DOHH2 (cell line): Measurements from ENCODE around the gene NMT2.

Experiments
- H3F3A ChIP-seq: fragments of 200-600 bp; sonication (generic), shearing (Covaris generic); 2 replicates; pipeline ENCODE4 v1.6.0; 2016; ENCODE audit warnings: antibody characterized with exemption, mild to moderate bottlenecking; ENCODE audit not compliant: control insufficient read depth, insufficient read depth
- H3K27ac ChIP-seq: fragments of 200-600 bp; sonication (generic); 2 replicates; pipeline ENCODE4 v1.5.1; 2014; ENCODE audit warnings: low read depth, mild to moderate bottlenecking, low read length, moderate library complexity
- H3K27me3 ChIP-seq: fragments of 200-600 bp; sonication (generic); 2 replicates; pipeline ENCODE4 v1.6.1; 2014; ENCODE audit warnings: mild to moderate bottlenecking, low read length, mixed read lengths; ENCODE audit not compliant: control insufficient read depth
- H3K36me3 ChIP-seq: fragments of 200-600 bp; sonication (generic); 2 replicates; pipeline ENCODE4 v1.6.1; 2014; ENCODE audit warnings: mild to moderate bottlenecking, low read length, moderate library complexity, mixed read lengths; ENCODE audit not compliant: control insufficient read depth
- H3K4me1 ChIP-seq: fragments of 200-600 bp; sonication (generic); 2 replicates; pipeline ENCODE4 v1.6.1; 2014; ENCODE audit warnings: mild to moderate bottlenecking, low read length, mixed read lengths; ENCODE audit not compliant: control insufficient read depth
- H3K4me2 ChIP-seq: fragments of 200-600 bp; sonication (generic); 2 replicates; pipeline ENCODE4 v1.6.0; 2014; ENCODE audit warnings: mild to moderate bottlenecking, low read length, moderate library complexity
- H3K4me3 ChIP-seq: fragments of 200-600 bp; sonication (generic); 2 replicates; pipeline ENCODE4 v1.5.1; 2014; ENCODE audit warnings: mild to moderate bottlenecking, low read length, mixed read lengths
- H3K79me2 ChIP-seq: fragments of 200-600 bp; sonication (generic); 2 replicates; pipeline ENCODE4 v1.6.1; 2014; ENCODE audit warnings: mild to moderate bottlenecking, low read length, mixed read lengths; ENCODE audit not compliant: control insufficient read depth
- H3K9me2 ChIP-seq: fragments of 200-600 bp; sonication (generic); replicated peaks from 2 replicates; pipeline ENCODE4 v1.6.1; 2014; ENCODE audit warnings: mild to moderate bottlenecking, low read length, mixed read lengths; ENCODE audit not compliant: control insufficient read depth
- H3K9me3 ChIP-seq: fragments of 200-600 bp; sonication (generic); 2 replicates; pipeline ENCODE4 v1.6.1; 2014; ENCODE audit warnings: antibody characterized with exemption, low read length, mixed read lengths; ENCODE audit not compliant: control insufficient read depth, insufficient read depth
- H4K20me1 ChIP-seq: fragments of 200-600 bp; sonication (generic); 2 replicates; pipeline ENCODE4 v1.6.0; 2014; ENCODE audit warnings: low read depth, mild to moderate bottlenecking, antibody characterized with exemption, low read length, moderate library complexity; ENCODE audit not compliant: control insufficient read depth, insufficient read depth
- CTCF ChIP-seq: fragments of 200-600 bp; sonication (generic); IDR thresholded peaks from one replicate; pipeline ENCODE4 v1.5.1; 2014; ENCODE audit warnings: antibody characterized with exemption, mild to moderate bottlenecking, low read depth, low read length; ENCODE audit not compliant: poor library complexity, severe bottlenecking
- EZH2phosphoT487 ChIP-seq: fragments of 200-600 bp; sonication (generic); IDR thresholded peaks from 2 replicates; pipeline ENCODE4 v1.6.1; 2017; ENCODE audit warnings: borderline replicate concordance, mild to moderate bottlenecking, antibody characterized with exemption, low read length, moderate library complexity, mixed read lengths

The NMT2 gene

GRCh38 chr10:15168291-15168785, at the start of gene NMT2:
TSS of gene NMT2 (minus strand) at chr10:15168693. CDS start at chr10:15168612, 81 bp downstream.
- Histone ChIP-seq H3K4me2 (peak within 1 kb of the TSS; percentile 95), H3F3A (no peaks in the 10 kb centered on the region), H3K9me2 (no peaks in the 10 kb centered on the region), H3K27me3 (peaks cover 46% of the 10 kb centered on the region), H3K4me1 (peaks cover 13% of the 10 kb centered on the region), H3K4me3 (peak within 1 kb of the TSS; percentile 95), H3K9me3 (no peaks in the 10 kb centered on the region), H3K27ac (no peak within 1 kb of the TSS), H3K79me2 (no peaks in the 10 kb centered on the region), H3K36me3 (no peaks in the 10 kb centered on the region), H4K20me1 (no peaks in the 10 kb centered on the region)
- TF ChIP-seq CTCF: peak; percentile 36
- no peak for TF ChIP-seq EZH2phosphoT487

DNA sequence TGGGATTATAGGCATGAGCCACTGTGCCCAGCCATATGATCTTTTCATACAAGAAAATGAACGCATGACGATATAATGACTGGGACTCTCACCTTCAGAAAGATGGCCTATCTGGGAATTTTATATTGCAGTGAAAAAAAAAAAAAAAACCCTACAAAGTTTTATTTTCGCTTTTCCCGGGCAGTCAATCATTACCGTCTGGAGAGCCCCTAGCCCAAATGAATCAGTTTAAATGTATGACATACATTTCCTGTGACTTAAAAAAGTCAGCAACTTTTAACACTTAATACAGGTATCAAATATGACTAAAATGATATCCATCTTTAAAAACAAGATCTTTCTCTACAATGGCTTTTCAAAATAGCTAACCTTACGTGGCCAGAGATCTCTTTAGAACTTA, 48.2 kb upstream of the NMT2 start:
- no peaks in the 10 kb centered on the region for H3K79me2 ChIP-seq
- no peaks in the 10 kb centered on the region for H3K36me3 ChIP-seq
- H3K4me2 ChIP-seq: no peak overlapping the region
- no peak for TF ChIP-seq EZH2phosphoT487
- no peak for TF ChIP-seq CTCF
- H3K9me2 ChIP-seq: no peaks in the 10 kb centered on the region
- H3K27me3 ChIP-seq: no peaks in the 10 kb centered on the region; the same call in 1 of the 2 replicates
- H3K4me3 ChIP-seq: no peak overlapping the region
- H3K4me1 ChIP-seq: no peaks in the 10 kb centered on the region
- no peak overlapping the region for H3K27ac ChIP-seq
- H3F3A ChIP-seq: no peaks in the 10 kb centered on the region
- H4K20me1 ChIP-seq: no peaks in the 10 kb centered on the region
- no peaks in the 10 kb centered on the region for H3K9me3 ChIP-seq

GRCh38 chr10:15214237-15214636, 45.7 kb upstream of the NMT2 start:
- Histone ChIP-seq H3K79me2 (no peaks in the 10 kb centered on the region), H3K36me3 (no peaks in the 10 kb centered on the region), H3K9me3 (no peaks in the 10 kb centered on the region), H3K4me1 (no peaks in the 10 kb centered on the region), H3K4me2 (no peak overlapping the region), H3K27ac (no peak overlapping the region), H4K20me1 (no peaks in the 10 kb centered on the region), H3F3A (no peaks in the 10 kb centered on the region), H3K4me3 (no peak overlapping the region), H3K9me2 (no peaks in the 10 kb centered on the region), H3K27me3 (no peaks in the 10 kb centered on the region)
- no peak for TF ChIP-seq EZH2phosphoT487
- TF ChIP-seq CTCF: no peak

DNA sequence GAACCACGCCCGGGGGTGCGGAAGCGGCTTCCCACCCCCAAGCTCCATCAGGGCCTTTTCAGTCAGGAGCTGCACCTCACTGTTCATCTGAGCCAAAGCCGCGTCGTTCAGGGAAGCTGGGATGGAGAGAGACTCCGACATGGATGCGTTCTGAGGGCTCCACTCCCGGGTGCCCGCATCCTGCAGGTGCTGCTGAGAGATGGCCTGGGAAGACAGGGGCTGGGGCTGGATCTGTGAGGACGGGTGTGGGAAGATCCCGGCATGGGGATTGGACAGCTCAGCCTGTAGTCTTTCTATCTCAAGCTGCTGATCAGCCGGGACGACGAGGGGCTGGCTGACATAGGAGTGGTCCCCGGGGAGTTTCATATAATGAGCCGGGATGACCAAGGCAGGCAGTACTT, 45.0 kb upstream of the NMT2 start:
- no peaks in the 10 kb centered on the region for H3F3A ChIP-seq
- H3K79me2 ChIP-seq: no peaks in the 10 kb centered on the region
- TF ChIP-seq EZH2phosphoT487 (no peak), CTCF (no peak)
- H3K27me3 ChIP-seq: no peaks in the 10 kb centered on the region
- H3K9me2 ChIP-seq: no peaks in the 10 kb centered on the region
- no peaks in the 10 kb centered on the region for H4K20me1 ChIP-seq
- no peak overlapping the region for H3K4me2 ChIP-seq
- H3K36me3 ChIP-seq: no peaks in the 10 kb centered on the region
- H3K4me3 ChIP-seq: no peak overlapping the region
- no peaks in the 10 kb centered on the region for H3K9me3 ChIP-seq
- H3K27ac ChIP-seq: no peak overlapping the region
- H3K4me1 ChIP-seq: 0 out of 2 replicates have a peak, but pooled peaks cover 3% of the 10 kb centered on the region
